HEK293 (cell line): ENCODE results near the gene XRN2.

ENCODE experiments used
- CTCF ChIA-PET: fragments of 350-600 bp; formaldehyde crosslinking; extraction: SDS; loops from one replicate; lab custom pipeline; 2021; ENCODE audit warnings: antibody characterized with exemption; lab: Yijun Ruan, JAX
- POLR2A ChIA-PET: fragments of 300-600 bp; formaldehyde crosslinking; extraction: SDS; loops from one replicate; lab custom pipeline; 2020; ENCODE audit warnings: antibody characterized with exemption, inconsistent platforms; lab: Yijun Ruan, JAX
- H3K27ac ChIP-seq: fragments of 200-500 bp; sonication (Bioruptor generic); 2 replicates; pipeline ENCODE4 v1.5.1; 2014; ENCODE audit warnings: low read depth, low read length, control low read depth, inconsistent platforms; ENCODE audit errors: extremely low read depth
- H3K36me3 ChIP-seq, 2 experiments: fragments of 200-500 bp in 1 of 2; sonication (Bioruptor generic) in 1 of 2; 1 replicate in 1 of 2; 2 replicates in 1 of 2; pipeline ENCODE4 v1.5.1; 2014 to 2017; ENCODE audit warnings: inconsistent platforms in 2 of 2, low read length in 2 of 2; ENCODE audit not compliant: control insufficient read depth in 2 of 2, insufficient read depth in 1 of 2
- H3K4me1 ChIP-seq: fragments of 200-500 bp; sonication (Bioruptor generic); 2 replicates; pipeline ENCODE4 v1.5.1; 2014; ENCODE audit warnings: mild to moderate bottlenecking, low read length, inconsistent platforms; ENCODE audit not compliant: control insufficient read depth, insufficient read depth
- H3K4me3 ChIP-seq: 2 replicates; pipeline ENCODE4 v1.5.1; 2011; ENCODE audit warnings: low read depth, mild to moderate bottlenecking, control low read depth, low read length, moderate library complexity
- H3K9me3 ChIP-seq: fragments of 200-500 bp; sonication (Bioruptor generic); 2 replicates; pipeline ENCODE4 v1.5.1; 2014; ENCODE audit warnings: low read depth, low read length, inconsistent platforms; ENCODE audit not compliant: control insufficient read depth, insufficient read depth
- EGR2 ChIP-seq: fragments of 450-650 bp; formaldehyde crosslinking; IDR thresholded peaks from 2 replicates; pipeline ENCODE4 v1.5.1; 2016; ENCODE audit warnings: low read depth, missing biosample characterization, missing genetic modification characterization
- KLF1 ChIP-seq: fragments of 450-650 bp; formaldehyde crosslinking; IDR thresholded peaks from 2 replicates; pipeline ENCODE4 v1.5.1; 2016; ENCODE audit warnings: missing biosample characterization, missing genetic modification characterization
- REPIN1 ChIP-seq: fragments of 450-650 bp; formaldehyde crosslinking; IDR thresholded peaks from 2 replicates; pipeline ENCODE4 v1.5.1; 2017; ENCODE audit warnings: missing biosample characterization, missing genetic modification characterization, low read depth
- SALL2 ChIP-seq: fragments of 450-650 bp; formaldehyde crosslinking; IDR thresholded peaks from 2 replicates; pipeline ENCODE4 v1.5.0; 2017; ENCODE audit warnings: missing biosample characterization, mild to moderate bottlenecking, missing genetic modification characterization, borderline replicate concordance
- SETDB1 ChIP-seq: IDR thresholded peaks from one replicate; pipeline ENCODE4 v1.6.1; 2017; ENCODE audit warnings: mild to moderate bottlenecking, low read length, moderate library complexity, mixed read lengths; ENCODE audit not compliant: insufficient read length
- TRIM28 ChIP-seq: IDR thresholded peaks from 2 replicates; pipeline ENCODE4 v1.6.1; 2011; ENCODE audit warnings: low read length, control low read depth, borderline replicate concordance
- ZIC2 ChIP-seq: fragments of 450-650 bp; formaldehyde crosslinking; IDR thresholded peaks from 2 replicates; pipeline ENCODE4 v1.5.1; 2016; ENCODE audit warnings: missing biosample characterization, missing genetic modification characterization
- ZNF133 ChIP-seq: fragments of 450-650 bp; formaldehyde crosslinking; IDR thresholded peaks from 2 replicates; pipeline ENCODE4 v1.5.1; 2016; ENCODE audit warnings: missing biosample characterization, missing genetic modification characterization
- ZNF169 ChIP-seq: fragments of 450-650 bp; formaldehyde crosslinking; IDR thresholded peaks from 2 replicates; pipeline ENCODE4 v1.5.1; 2016; ENCODE audit warnings: missing biosample characterization, missing genetic modification characterization
- ZNF202 ChIP-seq: fragments of 450-650 bp; formaldehyde crosslinking; IDR thresholded peaks from 2 replicates; pipeline ENCODE4 v1.5.1; 2016; ENCODE audit warnings: missing biosample characterization, missing genetic modification characterization, borderline replicate concordance
- ZNF266 ChIP-seq: fragments of 450-650 bp; formaldehyde crosslinking; IDR thresholded peaks from 2 replicates; pipeline ENCODE4 v1.5.1; 2016; ENCODE audit warnings: missing biosample characterization, missing genetic modification characterization, low read depth
- ZNF354C ChIP-seq: fragments of 450-650 bp; formaldehyde crosslinking; IDR thresholded peaks from 2 replicates; pipeline ENCODE4 v1.5.1; 2016; ENCODE audit warnings: missing biosample characterization, missing genetic modification characterization, low read depth, borderline replicate concordance
- ZNF362 ChIP-seq: fragments of 450-650 bp; formaldehyde crosslinking; IDR thresholded peaks from 2 replicates; pipeline ENCODE4 v1.5.1; 2016; ENCODE audit warnings: missing biosample characterization, missing genetic modification characterization
- ZNF426 ChIP-seq: fragments of 450-650 bp; formaldehyde crosslinking; IDR thresholded peaks from 2 replicates; pipeline ENCODE4 v1.5.1; 2017; ENCODE audit warnings: missing biosample characterization, missing genetic modification characterization, mild to moderate bottlenecking, inconsistent platforms, moderate library complexity
- ZNF529 ChIP-seq: fragments of 450-650 bp; formaldehyde crosslinking; IDR thresholded peaks from 2 replicates; pipeline ENCODE4 v1.5.1; 2017; ENCODE audit warnings: missing genetic modification characterization, missing biosample characterization; ENCODE audit not compliant: insufficient replicate concordance
- ZNF548 ChIP-seq: fragments of 450-650 bp; formaldehyde crosslinking; IDR thresholded peaks from 2 replicates; pipeline ENCODE4 v1.5.1; 2016; ENCODE audit warnings: missing biosample characterization, missing genetic modification characterization
- ZNF660 ChIP-seq: fragments of 450-650 bp; IDR thresholded peaks from 2 replicates; pipeline ENCODE4 v1.5.1; 2018; ENCODE audit warnings: missing biosample characterization, mild to moderate bottlenecking, missing genetic modification characterization
- ZSCAN16 ChIP-seq: fragments of 450-650 bp; formaldehyde crosslinking; IDR thresholded peaks from 2 replicates; pipeline ENCODE4 v1.5.1; 2016; ENCODE audit warnings: missing biosample characterization, missing genetic modification characterization
- TF ChIP-seq, protein P1 (sequence below): fragments of 450-650 bp; formaldehyde crosslinking; IDR thresholded peaks from 2 replicates; pipeline ENCODE4 v1.5.1; 2016; ENCODE audit warnings: missing biosample characterization, missing genetic modification characterization
- TF ChIP-seq, protein P2 (sequence below): fragments of 450-650 bp; formaldehyde crosslinking; IDR thresholded peaks from 2 replicates; pipeline ENCODE4 v1.5.1; 2017; ENCODE audit warnings: missing biosample characterization, missing genetic modification characterization
- TF ChIP-seq, protein P3 (sequence below): fragments of 450-650 bp; formaldehyde crosslinking; conservative IDR thresholded peaks from 2 replicates; pipeline ENCODE4 v1.5.1; 2016; ENCODE audit warnings: low read depth, missing biosample characterization, missing genetic modification characterization
- TF ChIP-seq, protein P4 (sequence below): fragments of 450-650 bp; formaldehyde crosslinking; IDR thresholded peaks from 2 replicates; pipeline ENCODE4 v1.5.1; 2017; ENCODE audit warnings: missing biosample characterization, missing genetic modification characterization

Gene XRN2

GRCh38 chr20:21315138-21315537 lies 12.0 kb downstream of the XRN2 start:
- POLR2A ChIA-PET, result no interaction called here
- H3K4me3 ChIP-seq, result no peak overlapping the region
- no peak for TF ChIP-seq ZNF362 (tag by site-specific recombination)
- no peak for TF ChIP-seq ZNF548
- no peak for TF ChIP-seq ZNF202 (tag by site-specific recombination)
- TF ChIP-seq ZNF354C (tag by site-specific recombination), result no peak
- TF ChIP-seq, protein P1, sequence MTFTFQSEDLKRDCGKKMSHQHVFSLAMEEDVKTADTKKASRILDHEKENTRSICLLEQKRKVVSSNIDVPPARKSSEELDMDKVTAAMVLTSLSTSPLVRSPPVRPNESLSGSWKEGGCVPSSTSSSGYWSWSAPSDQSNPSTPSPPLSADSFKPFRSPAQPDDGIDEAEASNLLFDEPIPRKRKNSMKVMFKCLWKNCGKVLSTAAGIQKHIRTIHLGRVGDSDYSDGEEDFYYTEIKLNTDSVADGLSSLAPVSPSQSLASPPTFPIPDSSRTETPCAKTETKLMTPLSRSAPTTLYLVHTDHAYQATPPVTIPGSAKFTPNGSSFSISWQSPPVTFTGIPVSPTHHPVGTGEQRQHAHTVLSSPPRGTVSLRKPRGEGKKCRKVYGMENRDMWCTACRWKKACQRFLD, result no peak
- no peak for TF ChIP-seq SALL2 (tag by site-specific recombination)
- TF ChIP-seq ZNF660 (tag by site-specific recombination), result no peak
- TF ChIP-seq ZSCAN16, result no peak
- TF ChIP-seq ZIC2 (tag by site-specific recombination), result no peak
- TF ChIP-seq KLF1, result no peak
- TF ChIP-seq ZNF529 (tag by site-specific recombination), result no peak
- TF ChIP-seq ZNF169 (tag by site-specific recombination), result no peak
- TF ChIP-seq, protein P2, sequence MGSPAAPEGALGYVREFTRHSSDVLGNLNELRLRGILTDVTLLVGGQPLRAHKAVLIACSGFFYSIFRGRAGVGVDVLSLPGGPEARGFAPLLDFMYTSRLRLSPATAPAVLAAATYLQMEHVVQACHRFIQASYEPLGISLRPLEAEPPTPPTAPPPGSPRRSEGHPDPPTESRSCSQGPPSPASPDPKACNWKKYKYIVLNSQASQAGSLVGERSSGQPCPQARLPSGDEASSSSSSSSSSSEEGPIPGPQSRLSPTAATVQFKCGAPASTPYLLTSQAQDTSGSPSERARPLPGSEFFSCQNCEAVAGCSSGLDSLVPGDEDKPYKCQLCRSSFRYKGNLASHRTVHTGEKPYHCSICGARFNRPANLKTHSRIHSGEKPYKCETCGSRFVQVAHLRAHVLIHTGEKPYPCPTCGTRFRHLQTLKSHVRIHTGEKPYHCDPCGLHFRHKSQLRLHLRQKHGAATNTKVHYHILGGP (tag by site-specific recombination), result no peak
- TF ChIP-seq, all 188 proteins: peak for 0
- no peaks in the 10 kb centered on the region for H3K9me3 ChIP-seq
- peaks cover 17% of the 10 kb centered on the region for H3K4me1 ChIP-seq
- H3K36me3 ChIP-seq, result no peaks in the 10 kb centered on the region
- CTCF ChIA-PET, result interaction anchor here (1.2 kb wide), 1 partner anchor 80 kb away, joined by 3 read pairs; no protein-coding TSS in a partner anchor
- H3K27ac ChIP-seq, result no peak overlapping the region

- CTCF ChIA-PET, result interaction anchor here (0.5 kb wide), 1 partner anchor 13 kb away, joined by 5 read pairs; no protein-coding TSS in a partner anchor
- no peak overlapping the region for H3K27ac ChIP-seq
- no peaks in the 10 kb centered on the region for H3K9me3 ChIP-seq
- no peak overlapping the region for H3K4me3 ChIP-seq
- 0 out of 2 replicates have a peak, but pooled peaks have one; percentile 35 for TF ChIP-seq TRIM28
- peak; percentile 89 for TF ChIP-seq SETDB1
- TF ChIP-seq ZNF133 (tag by site-specific recombination), result peak; percentile 97
- TF ChIP-seq EGR2 (tag by site-specific recombination), result no peak
- no peaks in the 10 kb centered on the region; a peak in 1 of 3 replicates for H3K36me3 ChIP-seq
- H3K4me1 ChIP-seq, result peaks cover 38% of the 10 kb centered on the region
- POLR2A ChIA-PET, result interaction anchor here (0.9 kb wide), 1 partner anchor 19 kb away, joined by 3 read pairs; the partner anchor contains the start of gene XRN2
Observed at GRCh38 chr20:21322083-21322710, 19.1 kb downstream of the XRN2 start.

GRCh38 chr20:21322921-21323331 lies 19.8 kb downstream of the XRN2 start:
- Histone ChIP-seq H3K4me3 (no peak overlapping the region), H3K9me3 (no peaks in the 10 kb centered on the region), H3K4me1 (peaks cover 36% of the 10 kb centered on the region), H3K27ac (no peak overlapping the region), H3K36me3 (no peaks in the 10 kb centered on the region; a peak in 1 of 3 replicates)
- CTCF ChIA-PET, result interaction anchor here (0.5 kb wide), 1 partner anchor 13 kb away, joined by 5 read pairs; no protein-coding TSS in a partner anchor
- POLR2A ChIA-PET, result interaction anchor here (0.9 kb wide), 1 partner anchor 20 kb away, joined by 3 read pairs; the partner anchor contains the start of gene XRN2
- TF ChIP-seq, protein P3, sequence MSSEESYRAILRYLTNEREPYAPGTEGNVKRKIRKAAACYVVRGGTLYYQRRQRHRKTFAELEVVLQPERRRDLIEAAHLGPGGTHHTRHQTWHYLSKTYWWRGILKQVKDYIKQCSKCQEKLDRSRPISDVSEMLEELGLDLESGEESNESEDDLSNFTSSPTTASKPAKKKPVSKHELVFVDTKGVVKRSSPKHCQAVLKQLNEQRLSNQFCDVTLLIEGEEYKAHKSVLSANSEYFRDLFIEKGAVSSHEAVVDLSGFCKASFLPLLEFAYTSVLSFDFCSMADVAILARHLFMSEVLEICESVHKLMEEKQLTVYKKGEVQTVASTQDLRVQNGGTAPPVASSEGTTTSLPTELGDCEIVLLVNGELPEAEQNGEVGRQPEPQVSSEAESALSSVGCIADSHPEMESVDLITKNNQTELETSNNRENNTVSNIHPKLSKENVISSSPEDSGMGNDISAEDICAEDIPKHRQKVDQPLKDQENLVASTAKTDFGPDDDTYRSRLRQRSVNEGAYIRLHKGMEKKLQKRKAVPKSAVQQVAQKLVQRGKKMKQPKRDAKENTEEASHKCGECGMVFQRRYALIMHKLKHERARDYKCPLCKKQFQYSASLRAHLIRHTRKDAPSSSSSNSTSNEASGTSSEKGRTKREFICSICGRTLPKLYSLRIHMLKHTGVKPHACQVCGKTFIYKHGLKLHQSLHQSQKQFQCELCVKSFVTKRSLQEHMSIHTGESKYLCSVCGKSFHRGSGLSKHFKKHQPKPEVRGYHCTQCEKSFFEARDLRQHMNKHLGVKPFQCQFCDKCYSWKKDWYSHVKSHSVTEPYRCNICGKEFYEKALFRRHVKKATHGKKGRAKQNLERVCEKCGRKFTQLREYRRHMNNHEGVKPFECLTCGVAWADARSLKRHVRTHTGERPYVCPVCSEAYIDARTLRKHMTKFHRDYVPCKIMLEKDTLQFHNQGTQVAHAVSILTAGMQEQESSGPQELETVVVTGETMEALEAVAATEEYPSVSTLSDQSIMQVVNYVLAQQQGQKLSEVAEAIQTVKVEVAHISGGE (tag by site-specific recombination), result no peak
- TF ChIP-seq ZNF426 (tag by site-specific recombination), result no peak
- no peak for TF ChIP-seq ZNF266 (tag by site-specific recombination)
- TF ChIP-seq, protein P4, sequence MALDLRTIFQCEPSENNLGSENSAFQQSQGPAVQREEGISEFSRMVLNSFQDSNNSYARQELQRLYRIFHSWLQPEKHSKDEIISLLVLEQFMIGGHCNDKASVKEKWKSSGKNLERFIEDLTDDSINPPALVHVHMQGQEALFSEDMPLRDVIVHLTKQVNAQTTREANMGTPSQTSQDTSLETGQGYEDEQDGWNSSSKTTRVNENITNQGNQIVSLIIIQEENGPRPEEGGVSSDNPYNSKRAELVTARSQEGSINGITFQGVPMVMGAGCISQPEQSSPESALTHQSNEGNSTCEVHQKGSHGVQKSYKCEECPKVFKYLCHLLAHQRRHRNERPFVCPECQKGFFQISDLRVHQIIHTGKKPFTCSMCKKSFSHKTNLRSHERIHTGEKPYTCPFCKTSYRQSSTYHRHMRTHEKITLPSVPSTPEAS (tag by site-specific recombination), result no peak
- no peak for TF ChIP-seq REPIN1 (tag by site-specific recombination)
